ENCODE data around the gene OR11A1.

DNA sequence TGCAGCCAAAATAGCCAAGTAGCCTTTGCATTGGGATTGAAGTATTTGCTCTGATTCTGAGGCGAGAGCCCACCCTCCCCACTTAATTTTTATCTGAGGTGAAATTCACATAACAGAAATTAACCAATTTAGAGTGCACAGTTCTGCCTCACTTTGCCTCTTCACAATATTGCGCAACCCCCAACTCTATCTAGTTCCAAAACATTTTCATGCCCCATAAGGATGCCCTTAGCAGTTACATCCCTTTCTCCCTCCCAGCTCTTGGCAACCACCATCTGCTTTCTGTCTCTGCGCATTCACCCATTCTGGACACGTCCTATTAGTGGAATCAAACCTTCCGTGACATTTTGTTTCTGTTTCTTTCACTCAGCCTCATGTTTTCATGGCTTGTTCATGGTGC lies 21.9 kb upstream of the OR11A1 start:
- TF ChIP-seq SUZ12 (IDR thresholded peaks at IDR 0.05; ENCODE audit: extremely low read depth, insufficient read depth, insufficient read length) (no peak), YY1 (IDR thresholded peaks at IDR 0.05; ENCODE audit: insufficient read depth, insufficient read length) (no peak), ZNF274 (IDR thresholded peaks at IDR 0.05; ENCODE audit: low read depth, low read length) (no peak)
